Upper lobe of right lung (tissue), 1 donor: Measurements from ENCODE around the gene DPT. TPM values are rescaled to one million over a fixed set of nuclear protein-coding genes. Genes with fewer than 3 reads are reported as not detected.

ENCODE experiments used
- ATAC-seq: fragments of 200-7000 bp; cut with Tn5 transposase; one replicate; pipeline ENCODE4 v1.9.1; 2020; ENCODE audit warnings: mild to moderate bottlenecking, moderate library complexity
- DNase-seq: peaks from one replicate; pipeline ENCODE4 v3.0.0-alpha.2; 2020
- H3K27ac ChIP-seq: fragments of 200-600 bp; one replicate; pipeline ENCODE4 v1.8.0; 2022
- H3K27me3 ChIP-seq: fragments of 200-600 bp; one replicate; pipeline ENCODE4 v1.8.0; 2022; ENCODE audit warnings: mild to moderate bottlenecking
- H3K36me3 ChIP-seq: fragments of 200-600 bp; one replicate; pipeline ENCODE4 v1.8.0; 2022
- H3K4me1 ChIP-seq: fragments of 200-600 bp; one replicate; pipeline ENCODE4 v1.8.0; 2022
- H3K4me3 ChIP-seq: fragments of 200-600 bp; one replicate; pipeline ENCODE4 v1.8.0; 2022; ENCODE audit warnings: mild to moderate bottlenecking
- H3K9me3 ChIP-seq: fragments of 200-600 bp; one replicate; pipeline ENCODE4 v1.8.0; 2022
- intact Hi-C: fragments of 100-400 bp; cut with DNase I; formaldehyde crosslinking; loops from one replicate; pipeline ENCODE4 v1.11.0; 2022
- total RNA-seq: library from RNA; stranded (reverse); fragmentation: NEBNext Ultra II Directional; extraction: Animal tissue kit (Norgen Biotek cat#: 25700); gene quantifications from one replicate; pipeline ENCODE4 v1.2.1, GENCODE V29; 2021
- TF ChIP-seq, protein P1 (sequence below): fragments of 200-600 bp; IDR thresholded peaks from one replicate; pipeline ENCODE4 v1.8.0; 2022; ENCODE audit warnings: antibody characterized with exemption
- donor health status: DM: no; HTN: yes; CAD: no; lungs with severe emphysema.

DPT gene
- total RNA-seq, 1 donor from 2014 or later: 44.7 TPM

DNA sequence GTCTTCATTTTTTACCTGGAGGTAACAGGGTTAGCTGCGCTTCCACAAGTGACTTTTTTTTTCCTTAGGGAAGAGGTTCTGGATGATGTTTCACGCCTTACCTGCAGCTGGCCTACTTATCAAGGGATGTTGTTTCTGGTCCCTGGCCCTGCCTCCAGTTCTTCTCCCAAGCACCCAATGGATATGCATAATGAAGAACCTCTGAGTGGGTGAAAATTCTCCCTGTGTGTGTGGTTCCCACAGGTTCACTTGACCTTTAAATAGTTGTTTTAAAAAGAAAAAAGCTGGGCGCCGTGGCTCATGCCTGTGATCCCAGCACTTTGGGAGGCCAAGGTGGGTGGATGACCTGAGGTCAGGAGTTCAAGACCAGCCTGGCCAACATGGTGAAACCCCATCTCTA, 31.8 kb upstream of the DPT start:
- TF ChIP-seq, protein P1, sequence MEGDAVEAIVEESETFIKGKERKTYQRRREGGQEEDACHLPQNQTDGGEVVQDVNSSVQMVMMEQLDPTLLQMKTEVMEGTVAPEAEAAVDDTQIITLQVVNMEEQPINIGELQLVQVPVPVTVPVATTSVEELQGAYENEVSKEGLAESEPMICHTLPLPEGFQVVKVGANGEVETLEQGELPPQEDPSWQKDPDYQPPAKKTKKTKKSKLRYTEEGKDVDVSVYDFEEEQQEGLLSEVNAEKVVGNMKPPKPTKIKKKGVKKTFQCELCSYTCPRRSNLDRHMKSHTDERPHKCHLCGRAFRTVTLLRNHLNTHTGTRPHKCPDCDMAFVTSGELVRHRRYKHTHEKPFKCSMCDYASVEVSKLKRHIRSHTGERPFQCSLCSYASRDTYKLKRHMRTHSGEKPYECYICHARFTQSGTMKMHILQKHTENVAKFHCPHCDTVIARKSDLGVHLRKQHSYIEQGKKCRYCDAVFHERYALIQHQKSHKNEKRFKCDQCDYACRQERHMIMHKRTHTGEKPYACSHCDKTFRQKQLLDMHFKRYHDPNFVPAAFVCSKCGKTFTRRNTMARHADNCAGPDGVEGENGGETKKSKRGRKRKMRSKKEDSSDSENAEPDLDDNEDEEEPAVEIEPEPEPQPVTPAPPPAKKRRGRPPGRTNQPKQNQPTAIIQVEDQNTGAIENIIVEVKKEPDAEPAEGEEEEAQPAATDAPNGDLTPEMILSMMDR: no peak
- no peak overlapping the region for H3K4me3 ChIP-seq
- intact Hi-C loops: no loop called here
- ATAC-seq: no peak
- H3K27ac ChIP-seq: no peak overlapping the region
- H3K27me3 ChIP-seq: no peaks in the 10 kb centered on the region
- no peaks in the 10 kb centered on the region for H3K36me3 ChIP-seq
- H3K4me1 ChIP-seq: no peaks in the 10 kb centered on the region
- DNase-seq: no peak
- H3K9me3 ChIP-seq: no peaks in the 10 kb centered on the region

DNA sequence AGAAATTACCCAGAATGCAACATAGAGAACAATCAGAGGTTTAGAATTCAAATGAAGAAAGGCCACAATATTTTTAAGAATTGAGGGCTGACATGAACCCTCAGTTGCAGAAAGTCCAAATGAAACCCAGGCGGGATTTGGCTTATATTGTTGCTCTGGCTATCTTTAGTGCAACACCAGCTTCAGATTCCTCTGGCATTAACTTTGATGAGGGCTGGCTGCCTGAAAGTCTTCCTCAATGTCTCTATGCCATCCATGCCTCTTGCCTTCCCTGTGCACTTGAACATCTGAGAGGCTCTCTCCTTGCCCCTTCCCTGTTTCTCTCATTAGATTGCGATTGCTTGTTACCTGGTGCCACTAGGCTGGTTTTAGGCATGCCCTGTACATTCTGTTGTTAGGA, 31.2 kb upstream of the DPT start:
- no peak for ATAC-seq
- Histone ChIP-seq H3K27me3 (no peaks in the 10 kb centered on the region), H3K9me3 (no peaks in the 10 kb centered on the region), H3K36me3 (no peaks in the 10 kb centered on the region), H3K4me3 (no peak overlapping the region), H3K27ac (no peak overlapping the region), H3K4me1 (no peaks in the 10 kb centered on the region)
- DNase-seq: no peak
- TF ChIP-seq, protein P1: no peak
- intact Hi-C loops: no loop called here

DNA sequence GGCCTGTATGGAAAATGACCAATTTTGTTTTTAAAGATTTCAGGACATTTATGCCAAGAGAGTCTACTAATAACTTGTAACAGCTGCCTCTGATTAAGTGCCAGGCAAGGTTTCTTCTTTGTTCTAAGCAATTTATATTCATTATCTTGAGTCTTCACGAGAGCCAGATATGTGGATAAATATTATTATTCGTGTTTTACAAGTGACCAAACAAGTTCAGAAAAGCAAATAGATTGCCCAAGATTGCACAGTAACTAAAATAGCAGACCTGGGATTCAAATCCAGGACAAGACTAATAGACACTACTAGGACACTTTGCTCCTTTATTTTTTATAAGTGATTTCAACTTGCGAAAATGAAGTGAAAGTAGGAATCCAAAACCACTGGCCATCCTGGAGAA, 30.1 kb upstream of the DPT start:
- no peak for DNase-seq

DNA sequence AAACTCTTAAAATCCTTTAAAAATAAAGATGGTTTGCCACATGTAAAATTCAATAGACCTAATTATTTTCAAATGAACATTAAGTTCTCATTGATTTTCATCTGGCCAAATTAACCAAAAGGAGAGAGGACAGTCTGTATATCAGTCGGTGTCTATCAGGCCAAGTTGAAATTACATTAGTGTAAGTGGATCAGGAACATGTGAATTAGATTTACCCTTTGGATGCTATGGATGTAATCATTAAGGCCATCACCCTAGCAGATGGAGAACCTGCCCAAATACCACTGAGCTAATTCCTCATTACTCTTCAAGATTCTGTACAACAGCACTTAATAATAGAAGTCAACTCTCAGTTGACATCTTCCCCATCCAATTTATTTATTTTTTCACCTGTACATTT, 29.5 kb upstream of the DPT start:
- intact Hi-C loops: no loop called here
- ATAC-seq (no peak), DNase-seq (no peak)
- Histone ChIP-seq H3K9me3 (no peaks in the 10 kb centered on the region), H3K4me3 (no peak overlapping the region), H3K36me3 (no peaks in the 10 kb centered on the region), H3K27me3 (no peaks in the 10 kb centered on the region), H3K27ac (no peak overlapping the region), H3K4me1 (no peaks in the 10 kb centered on the region)
- TF ChIP-seq, protein P1: no peak

More for the DNA sequence above, 30.1 kb upstream of the DPT start:
- TF ChIP-seq, protein P1: no peak
- Histone ChIP-seq H3K36me3 (no peaks in the 10 kb centered on the region), H3K4me3 (no peak overlapping the region), H3K27ac (no peak overlapping the region), H3K9me3 (no peaks in the 10 kb centered on the region), H3K4me1 (no peaks in the 10 kb centered on the region), H3K27me3 (no peaks in the 10 kb centered on the region)
- intact Hi-C loops: no loop called here
- ATAC-seq: no peak

DNA sequence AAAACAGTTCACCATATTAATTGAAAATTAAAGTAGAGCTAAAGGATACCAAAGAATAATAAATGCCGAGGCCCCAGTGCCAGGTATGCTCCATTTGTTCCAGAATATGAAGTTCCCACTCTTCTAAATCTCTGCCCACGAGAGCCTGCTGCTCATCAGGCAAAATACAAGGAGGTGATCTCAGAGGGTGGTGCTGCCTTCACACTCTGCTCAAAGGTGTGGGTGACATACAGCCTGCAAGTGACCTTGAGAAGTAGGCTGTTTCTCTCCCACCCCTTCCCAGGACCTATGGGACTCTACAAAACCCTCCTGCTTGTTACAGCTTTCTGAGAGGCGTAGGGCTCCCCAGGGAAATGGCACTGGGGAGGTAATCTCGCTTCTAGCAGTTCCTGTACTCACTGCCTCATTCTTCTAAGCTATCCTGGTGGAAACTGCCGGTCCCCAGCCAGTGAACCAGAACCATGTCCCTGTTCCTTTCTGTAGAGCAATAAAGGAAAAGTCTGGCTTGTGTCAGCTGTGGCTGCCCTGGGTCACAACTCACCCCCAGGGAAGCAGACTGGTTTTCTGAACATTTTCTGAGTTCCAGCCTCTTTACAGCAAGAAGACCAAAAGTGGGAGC, 26.9 kb upstream of the DPT start:
- ATAC-seq (no peak), DNase-seq (no peak)
- TF ChIP-seq, protein P1: no peak
- intact Hi-C loops: no loop called here
- no peaks in the 10 kb centered on the region for H3K9me3 ChIP-seq
- no peak overlapping the region for H3K27ac ChIP-seq
- H3K27me3 ChIP-seq: no peaks in the 10 kb centered on the region
- H3K4me1 ChIP-seq: no peaks in the 10 kb centered on the region
- H3K36me3 ChIP-seq: no peaks in the 10 kb centered on the region
- H3K4me3 ChIP-seq: no peak overlapping the region
